Stimulated activated naive CD4-positive, alpha-beta T cell treated with Interleukin-2 at 50 U/mL for 16 hours (primary cell): ENCODE results near the gene FRS2.

Source experiments
- DNase-seq: peaks from one replicate; lab custom pipeline; 2025; lab: John Stamatoyannopoulos, UW

The FRS2 gene

GRCh38 chr12:69466867-69467266, 3.3 kb upstream of the FRS2 start:
- DNase-seq, result no peak

- DNase-seq, result no peak
These were observed 2.8 kb upstream of the FRS2 start for GRCh38 chr12:69467366-69467765.

GRCh38 chr12:69468237-69469026, 1.8 kb upstream of the FRS2 start:
- no peak for DNase-seq

- DNase-seq, result no peak
These were observed 367 bp upstream of the FRS2 start for GRCh38 chr12:69469854-69470188.

GRCh38 chr12:69471076-69471430, 865 bp downstream of the FRS2 start:
- DNase-seq, result no peak

GRCh38 chr12:69471667-69472385, 1.6 kb downstream of the FRS2 start:
- no peak for DNase-seq

- DNase-seq, result no peak
These were observed 3.1 kb downstream of the FRS2 start for GRCh38 chr12:69473262-69473661.

- no peak for DNase-seq
These were observed 4.3 kb downstream of the FRS2 start for GRCh38 chr12:69474456-69474855.

GRCh38 chr12:69475237-69475975, 5.2 kb downstream of the FRS2 start:
- no peak for DNase-seq

GRCh38 chr12:69476276-69477017, 6.3 kb downstream of the FRS2 start:
- DNase-seq, result no peak

- no peak for DNase-seq
These were observed 9.5 kb downstream of the FRS2 start for GRCh38 chr12:69479675-69480074.

GRCh38 chr12:69480698-69481097, 10.5 kb downstream of the FRS2 start:
- DNase-seq, result no peak

- DNase-seq, result no peak
These were observed 10.9 kb downstream of the FRS2 start for GRCh38 chr12:69481133-69481532.

GRCh38 chr12:69483700-69484099, 13.5 kb downstream of the FRS2 start:
- no peak for DNase-seq

- DNase-seq, result no peak
These were observed 14.2 kb downstream of the FRS2 start for GRCh38 chr12:69484428-69484827.

GRCh38 chr12:69490920-69491643, 20.9 kb downstream of the FRS2 start:
- DNase-seq, result no peak

GRCh38 chr12:69492739-69493138, 22.6 kb downstream of the FRS2 start:
- DNase-seq, result no peak

GRCh38 chr12:69495071-69495470, 24.9 kb downstream of the FRS2 start:
- no peak for DNase-seq

GRCh38 chr12:69497308-69498026, 27.3 kb downstream of the FRS2 start:
- no peak for DNase-seq

GRCh38 chr12:69500631-69501030, 30.4 kb downstream of the FRS2 start:
- no peak for DNase-seq
